Erythroblast (primary cell): ENCODE measurements around the gene SPEF2.

Experiments used
- GATA1 ChIP-seq: IDR thresholded peaks from 2 replicates; pipeline ENCODE4 v1.6.1; 2011; ENCODE audit warnings: low read depth, mild to moderate bottlenecking, control low read depth, low read length, moderate library complexity
- POLR2A ChIP-seq: IDR thresholded peaks from 2 replicates; pipeline ENCODE4 v1.6.1; 2011; ENCODE audit warnings: mild to moderate bottlenecking, low read length

DNA sequence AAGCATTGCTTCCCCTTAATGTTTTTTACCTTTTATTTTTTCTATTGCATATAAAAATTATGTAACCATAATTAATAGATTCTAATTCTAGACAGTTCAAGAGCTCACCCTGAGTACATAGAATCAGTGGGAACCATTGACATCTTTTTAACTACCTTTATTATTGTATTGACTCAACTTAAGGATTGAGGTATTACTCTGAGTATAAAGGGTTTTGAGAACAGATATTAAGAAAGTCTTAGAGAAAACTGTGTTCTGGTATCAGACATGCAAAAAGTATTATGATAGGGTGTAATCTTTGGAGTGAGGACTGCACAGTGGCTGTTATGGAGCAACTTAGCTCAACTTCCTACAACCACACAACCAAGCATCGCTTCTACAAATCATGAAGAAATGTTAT, 8.9 kb downstream of the SPEF2 start:
- no peak for TF ChIP-seq POLR2A
- no peak for TF ChIP-seq GATA1
